Hepatocyte (in vitro differentiated cells): ENCODE results near the gene UBN1. TPM values are rescaled to one million over a fixed set of nuclear protein-coding genes. Genes with fewer than 3 reads are reported as not detected.

Experiments
- DNase-seq: peaks from one replicate; pipeline ENCODE4 v3.0.0-alpha.2; 2016; ENCODE audit warnings: low spot score
- H2AFZ ChIP-seq: fragments of 200-600 bp; sonication (generic); 2 replicates; pipeline ENCODE4 v1.6.0; 2016; ENCODE audit warnings: antibody characterized with exemption, mild to moderate bottlenecking
- H3K27ac ChIP-seq: fragments of 200-600 bp; sonication (generic); 2 replicates; pipeline ENCODE4 v1.5.1; 2016; ENCODE audit warnings: mild to moderate bottlenecking
- H3K27me3 ChIP-seq: fragments of 200-600 bp; sonication (generic); 2 replicates; pipeline ENCODE4 v1.6.1; 2016
- H3K36me3 ChIP-seq: fragments of 200-600 bp; sonication (generic); replicated peaks from 2 replicates; pipeline ENCODE4 v1.5.1; 2016; ENCODE audit warnings: low read depth; ENCODE audit not compliant: insufficient read depth
- H3K4me1 ChIP-seq: fragments of 200-600 bp; sonication (generic); 2 replicates; pipeline ENCODE4 v1.5.1; 2016; ENCODE audit warnings: mild to moderate bottlenecking, moderate library complexity; ENCODE audit not compliant: insufficient read depth
- H3K4me2 ChIP-seq: fragments of 200-600 bp; sonication (generic); 2 replicates; pipeline ENCODE4 v1.6.0; 2016
- H3K4me3 ChIP-seq: fragments of 200-600 bp; sonication (generic); 2 replicates; pipeline ENCODE4 v1.5.1; 2016; ENCODE audit warnings: mild to moderate bottlenecking
- H3K79me2 ChIP-seq: fragments of 200-600 bp; sonication (generic); 2 replicates; pipeline ENCODE4 v1.6.0; 2017; ENCODE audit warnings: mild to moderate bottlenecking
- H3K9me2 ChIP-seq: fragments of 200-600 bp; sonication (generic); replicated peaks from 2 replicates; pipeline ENCODE4 v1.6.0; 2017; ENCODE audit warnings: mild to moderate bottlenecking; ENCODE audit not compliant: insufficient read depth
- H3K9me3 ChIP-seq: fragments of 200-600 bp; sonication (generic); 2 replicates; pipeline ENCODE4 v1.5.1; 2016; ENCODE audit warnings: low read depth, mild to moderate bottlenecking
- H4K20me1 ChIP-seq: fragments of 200-600 bp; sonication (generic); 2 replicates; pipeline ENCODE4 v1.6.0; 2016; ENCODE audit warnings: mild to moderate bottlenecking; ENCODE audit not compliant: insufficient read depth, poor library complexity, severe bottlenecking
- CTCF ChIP-seq: fragments of 200-600 bp; sonication (generic); IDR thresholded peaks from 2 replicates; pipeline ENCODE4 v1.5.1; 2016; ENCODE audit warnings: antibody characterized with exemption, mild to moderate bottlenecking; ENCODE audit not compliant: poor library complexity
- EZH2 ChIP-seq: fragments of 200-600 bp; sonication (generic); IDR thresholded peaks from 2 replicates; pipeline ENCODE4 v1.6.1; 2016; ENCODE audit warnings: antibody characterized with exemption, mild to moderate bottlenecking, borderline replicate concordance
- EZH2phosphoT487 ChIP-seq: fragments of 200-600 bp; sonication (generic); IDR thresholded peaks from one replicate; pipeline ENCODE4 v1.6.1; 2018; ENCODE audit warnings: antibody characterized with exemption, mild to moderate bottlenecking, low read depth, moderate library complexity; ENCODE audit not compliant: unreplicated experiment, severe bottlenecking
- WGBS: methylation state at CpG from one replicate; pipeline ENCODE4 v1.1.6; 2016; ENCODE audit warnings: low lambda C conversion rate; ENCODE audit errors: missing lambda C conversion rate; 5-methylcytosine and 5-hydroxymethylcytosine counted together
- polyA plus RNA-seq: library from polyadenylated mRNA; unstranded; fragments of >200 nt; fragmentation: Nextera tagmentation; extraction: Ambion mirVana; gene quantifications from 2 replicates; pipeline ENCODE4 v1.2.1, GENCODE V29; 2016
- total RNA-seq: library from RNA; depleted of rRNA; stranded (reverse); fragments of >200 nt; gene quantifications from 2 replicates; pipeline ENCODE4 v1.2.3, GENCODE V29; 2014

The UBN1 gene
- total and polyA plus RNA-seq, 2 experiments from 2014 or later, result 19.1 to 28.1 TPM

DNA sequence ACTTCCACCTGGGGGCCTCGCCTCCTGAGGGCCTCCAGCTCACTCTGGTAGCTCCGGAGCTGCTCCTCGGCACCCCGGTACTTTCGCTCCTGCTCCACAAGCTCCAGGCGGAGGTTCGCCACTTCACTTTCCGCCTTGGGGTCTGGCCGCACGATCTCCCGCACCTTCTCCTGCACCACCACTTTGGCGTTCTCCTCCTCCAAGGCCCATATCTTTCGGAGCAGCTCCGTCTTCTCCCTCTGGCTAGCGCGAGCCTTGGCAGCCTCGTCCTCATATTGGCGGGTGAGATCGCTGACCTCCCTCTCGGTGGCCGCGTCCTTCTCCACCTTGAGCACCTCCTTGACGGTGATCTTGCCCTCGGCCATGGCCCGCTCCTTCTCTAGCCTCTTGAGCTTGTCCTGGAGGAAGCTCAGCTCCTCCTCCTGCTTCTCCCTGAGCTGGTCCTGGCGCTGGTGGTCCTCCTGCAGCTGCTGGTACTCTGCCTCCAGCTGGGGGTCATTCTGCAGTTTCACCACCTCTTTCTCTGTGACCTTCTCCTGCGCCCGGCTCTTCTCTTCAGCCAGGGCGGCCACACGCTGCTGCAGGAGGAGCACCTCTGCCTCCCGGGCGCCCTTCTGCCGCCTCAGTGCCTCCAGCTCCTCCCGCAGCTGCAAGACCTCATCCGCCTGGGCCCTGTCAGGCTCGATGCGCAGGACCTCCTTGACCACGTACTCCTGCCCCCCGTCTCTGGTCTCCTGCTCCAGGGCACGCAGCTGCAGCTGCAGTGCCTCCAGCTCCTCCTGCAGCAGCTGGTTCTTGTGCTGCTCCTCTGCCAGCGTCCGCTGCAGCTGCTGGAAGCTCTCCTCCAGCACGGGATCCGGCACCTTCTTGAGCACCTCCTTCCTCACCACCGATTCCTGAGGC is 37.9 kb downstream of the UBN1 start:
- Histone ChIP-seq H3K4me2 (no peak overlapping the region), H3K4me3 (no peak overlapping the region), H3K27me3 (no peaks in the 10 kb centered on the region), H2AFZ (no peak overlapping the region), H3K4me1 (peaks cover 10% of the 10 kb centered on the region), H3K9me3 (no peaks in the 10 kb centered on the region), H3K27ac (no peak overlapping the region), H3K36me3 (peaks cover 2% of the 10 kb centered on the region), H4K20me1 (peaks cover 4% of the 10 kb centered on the region), H3K79me2 (no peaks in the 10 kb centered on the region), H3K9me2 (no peaks in the 10 kb centered on the region)
- WGBS, result 97% methylated on average over 45 of the region's 45 CpGs
- DNase-seq, result no peak
- no peak for TF ChIP-seq EZH2
- TF ChIP-seq EZH2phosphoT487, result no peak
- no peak for TF ChIP-seq CTCF

- no peaks in the 10 kb centered on the region for H3K9me2 ChIP-seq
- H3K36me3 ChIP-seq, result peaks cover 2% of the 10 kb centered on the region
- no peak overlapping the region for H2AFZ ChIP-seq
- no peak overlapping the region for H3K4me2 ChIP-seq
- no peak overlapping the region for H3K4me3 ChIP-seq
- H4K20me1 ChIP-seq, result peaks cover 4% of the 10 kb centered on the region
- H3K79me2 ChIP-seq, result no peaks in the 10 kb centered on the region
- H3K9me3 ChIP-seq, result no peaks in the 10 kb centered on the region
- TF ChIP-seq EZH2, result no peak
- TF ChIP-seq EZH2phosphoT487, result no peak
- no peak for TF ChIP-seq CTCF
- H3K27me3 ChIP-seq, result no peaks in the 10 kb centered on the region
- DNase-seq, result no peak
- H3K4me1 ChIP-seq, result peaks cover 10% of the 10 kb centered on the region
- 97% methylated on average over 5 of the region's 5 CpGs for WGBS
- H3K27ac ChIP-seq, result no peak overlapping the region
Observed at GRCh38 chr16:4886151-4886550, 38.9 kb downstream of the UBN1 start.

- Histone ChIP-seq H3K9me3 (no peaks in the 10 kb centered on the region), H3K36me3 (peaks cover 2% of the 10 kb centered on the region), H3K4me3 (no peak overlapping the region), H3K4me1 (peaks cover 13% of the 10 kb centered on the region), H3K27me3 (no peaks in the 10 kb centered on the region), H3K9me2 (no peaks in the 10 kb centered on the region), H2AFZ (no peak overlapping the region), H3K4me2 (no peak overlapping the region), H3K79me2 (no peaks in the 10 kb centered on the region), H3K27ac (no peak overlapping the region), H4K20me1 (no peaks in the 10 kb centered on the region)
- WGBS, result 89% methylated on average over 9 of the region's 9 CpGs
- no peak for DNase-seq
- TF ChIP-seq EZH2 (no peak), CTCF (no peak), EZH2phosphoT487 (no peak)
Observed at GRCh38 chr16:4888428-4889135, 41.3 kb downstream of the UBN1 start.
